Heart right ventricle (tissue), 16 donors: Measurements from ENCODE around the gene HNRNPK. TPM values are rescaled to one million over a fixed set of nuclear protein-coding genes. Genes with fewer than 3 reads are reported as not detected.
A peak's percentile ranks its signal among the peaks of the same experiment; 100 is the strongest.

Source experiments
- ATAC-seq, 8 donors: fragments of 200-7000 bp; cut with Tn5 transposase; one replicate each; pipeline ENCODE4 v1.9.1; 2020; ENCODE audit warnings: mild to moderate bottlenecking in 8 of 8, moderate library complexity in 8 of 8, moderate number of reproducible peaks in 1 of 8
- DNase-seq, 2 donors: peaks; one replicate each; pipeline ENCODE4 v3.0.0-alpha.2; 2020
- H3K27ac ChIP-seq, 10 donors: fragments of 200-600 bp; sonication (generic) in 2 of 10; one replicate each; pipeline versions ENCODE4 v1.5.0 to v1.8.0; 2020 to 2022; ENCODE audit warnings: mild to moderate bottlenecking in 3 of 10
- H3K27me3 ChIP-seq, 7 donors: fragments of 200-600 bp; one replicate each; pipeline ENCODE4 v1.8.0; 2021 to 2022; ENCODE audit warnings: mild to moderate bottlenecking in 2 of 7
- H3K36me3 ChIP-seq, 9 donors: fragments of 200-600 bp; sonication (generic) in 1 of 9; one replicate each; pipeline versions ENCODE4 v1.5.0 to v1.8.0; 2020 to 2022; ENCODE audit warnings: mild to moderate bottlenecking in 2 of 9
- H3K4me1 ChIP-seq, 9 donors: fragments of 200-600 bp; sonication (generic) in 1 of 9; one replicate each; pipeline versions ENCODE4 v1.5.0 to v1.8.0; 2020 to 2022; ENCODE audit warnings: mild to moderate bottlenecking in 4 of 9
- H3K4me3 ChIP-seq, 10 donors: fragments of 200-600 bp; sonication (generic) in 2 of 10; one replicate each; pipeline versions ENCODE4 v1.5.0 to v1.8.0; 2020 to 2022; ENCODE audit warnings: mild to moderate bottlenecking in 7 of 10, moderate library complexity in 2 of 10
- H3K9me3 ChIP-seq, 11 donors: fragments of 200-600 bp in 10 of 11; sonication (generic) in 2 of 11; one replicate each; pipeline versions ENCODE4 v1.5.0 to v1.8.0; 2013 to 2022; ENCODE audit warnings: mild to moderate bottlenecking in 2 of 11, control low read depth in 1 of 11, moderate library complexity in 1 of 11
- WGBS, 2 donors: extraction: QIAGEN DNeasy Blood & Tissue Kit; methylation state at CpG; one replicate each; pipeline ENCODE4 v1.1.7; 2013; ENCODE audit warnings: inconsistent platforms in 1 of 2; 5-methylcytosine and 5-hydroxymethylcytosine counted together
- intact Hi-C, 10 donors: fragments of 100-400 bp; cut with DNase I; formaldehyde crosslinking; loops; one replicate each; pipeline versions ENCODE4 v1.11.1 to v1.14.2; 2022
- polyA plus RNA-seq, 2 donors: library from polyadenylated mRNA; stranded (reverse); fragments of 200-250 nt; gene quantifications; one replicate each; pipeline ENCODE4 v1.2.3, GENCODE V29; 2013
- total RNA-seq, 10 donors: library from RNA; stranded (reverse); fragmentation: NEBNext Ultra II Directional in 3 of 10; extraction: Animal tissue kit (Norgen Biotek cat#: 25700) in 3 of 10; gene quantifications; one replicate each; pipeline versions ENCODE4 v1.2.1 to v1.2.4, GENCODE V29; 2021 to 2023
- TF ChIP-seq, protein P1 (sequence below), 9 donors: fragments of 200-600 bp; sonication (generic) in 2 of 9; IDR thresholded peaks; one replicate each; pipeline versions ENCODE4 v1.5.0 to v1.8.0; 2021 to 2022; ENCODE audit warnings: antibody characterized with exemption in 9 of 9, mild to moderate bottlenecking in 5 of 9, moderate library complexity in 1 of 9
- donor health status: Arrhythmogenic right ventricular cardiomyopathy.
- donor health status: ischemic (EF 13 %, LVEDD 7.1; RV severe dilation, severe dysfunction).
- donor health status: healthy with polysubstance abuse.
- donor health status: DM: no; HTN: yes; CAD: no.
- donor health status: DM: no; HTN: no; CAD: no.
- donor health status: ischemic (EF 25% LVEDD 6.9; RV normal size, moderate dysfunction).
- donor health status: ischemic (EF 25% LVEDD 5.7; RV mildly dilated, moderate dysfunction).
- donor health status: healthy.
- donor health status: DM: yes; HTN: yes; CAD: no.
- donor health status: Ischemic cardiomyopathy.
- donor health status: ischemic (EF 35%, LVEDD 5.7; RV mildly dilated, moderate dysfunction).
- donor health status: nonischemic (EF 11% LVEDD 7.7; RV severe dilation, severe dysfunction).
- donor health status: DM: yes; HTN: yes; CAD: no.
- donor health status: PGD.
- donor health status: ischemic (EF 29% LVEDD 5.4; RV normal size, mild dysfunction).
- donor health status: nonischemic (EF 23%, LVEDD 6.1; RV moderate dilation, normal function).

The HNRNPK gene
- total and polyA plus RNA-seq, 12 donors = 129 to 351 (median 326) TPM

DNA sequence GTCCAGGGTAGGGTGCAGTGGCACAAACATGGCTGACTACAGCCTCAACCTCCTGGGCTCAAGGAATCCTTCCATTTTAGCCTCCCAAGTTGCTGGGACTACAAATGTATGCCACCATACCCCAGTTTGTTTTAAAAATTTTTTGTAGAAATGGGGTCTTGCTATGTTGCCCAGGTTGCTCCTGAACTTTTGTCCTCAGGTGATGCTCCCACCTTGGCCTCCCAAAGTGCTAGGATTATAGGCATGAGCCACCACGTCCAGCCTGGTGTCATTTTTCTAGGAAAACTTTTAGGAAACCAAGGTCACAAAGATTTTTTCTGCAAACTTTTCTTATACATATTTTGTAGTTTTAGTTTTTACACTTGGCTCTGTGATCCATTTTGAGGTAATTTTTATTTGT, 11.3 kb upstream of the HNRNPK start:
- Histone ChIP-seq H3K27ac (no peak overlapping the region), H3K36me3 (peaks cover 0 to 21% (median 8%) of the 10 kb centered on the region in 9 donors), H3K27me3 (no peaks in the 10 kb centered on the region), H3K4me1 (peaks cover 0 to 12% (median 0%) of the 10 kb centered on the region in 9 donors), H3K9me3 (no peaks in the 10 kb centered on the region), H3K4me3 (no peak overlapping the region)
- no peak for DNase-seq
- intact Hi-C loops = loop anchor here in 1 of 10 donors (10.0 kb wide), 1 partner anchor 83 kb away; no protein-coding TSS in a partner anchor
- WGBS, 2 donors = 93 to 100% methylated on average over 1 of the region's 1 CpG
- TF ChIP-seq, protein P1, sequence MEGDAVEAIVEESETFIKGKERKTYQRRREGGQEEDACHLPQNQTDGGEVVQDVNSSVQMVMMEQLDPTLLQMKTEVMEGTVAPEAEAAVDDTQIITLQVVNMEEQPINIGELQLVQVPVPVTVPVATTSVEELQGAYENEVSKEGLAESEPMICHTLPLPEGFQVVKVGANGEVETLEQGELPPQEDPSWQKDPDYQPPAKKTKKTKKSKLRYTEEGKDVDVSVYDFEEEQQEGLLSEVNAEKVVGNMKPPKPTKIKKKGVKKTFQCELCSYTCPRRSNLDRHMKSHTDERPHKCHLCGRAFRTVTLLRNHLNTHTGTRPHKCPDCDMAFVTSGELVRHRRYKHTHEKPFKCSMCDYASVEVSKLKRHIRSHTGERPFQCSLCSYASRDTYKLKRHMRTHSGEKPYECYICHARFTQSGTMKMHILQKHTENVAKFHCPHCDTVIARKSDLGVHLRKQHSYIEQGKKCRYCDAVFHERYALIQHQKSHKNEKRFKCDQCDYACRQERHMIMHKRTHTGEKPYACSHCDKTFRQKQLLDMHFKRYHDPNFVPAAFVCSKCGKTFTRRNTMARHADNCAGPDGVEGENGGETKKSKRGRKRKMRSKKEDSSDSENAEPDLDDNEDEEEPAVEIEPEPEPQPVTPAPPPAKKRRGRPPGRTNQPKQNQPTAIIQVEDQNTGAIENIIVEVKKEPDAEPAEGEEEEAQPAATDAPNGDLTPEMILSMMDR (IDR thresholded peaks at IDR 0.05) = no peak
- no peak for ATAC-seq

DNA sequence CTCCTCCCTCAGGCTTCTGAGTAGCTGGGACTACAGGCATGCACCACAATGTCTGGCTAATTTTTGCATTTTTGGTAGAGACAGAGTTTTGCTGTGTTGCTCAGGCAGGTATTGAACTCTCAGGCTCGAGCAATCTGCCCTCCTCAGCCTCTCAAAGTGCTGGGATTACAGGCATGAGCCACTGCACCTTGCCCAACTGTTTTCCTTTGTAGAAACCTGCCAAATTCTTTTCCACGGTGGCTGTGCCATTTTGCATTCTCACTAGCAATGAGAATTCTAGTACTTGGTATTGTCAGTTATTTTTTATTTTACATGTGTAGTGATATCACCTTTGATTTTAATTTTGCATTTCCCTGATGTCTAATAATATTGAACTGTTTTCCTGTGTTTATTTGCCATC, 8.4 kb upstream of the HNRNPK start:
- DNase-seq (no peak), ATAC-seq (no peak)
- intact Hi-C loops = loop anchor here in 3 of 10 donors (5.0 to 10.0 kb wide), 3 partner anchors 156 to 184 kb away; no protein-coding TSS in a partner anchor
- no peaks in the 10 kb centered on the region for H3K27me3 ChIP-seq
- no peaks in the 10 kb centered on the region for H3K9me3 ChIP-seq
- H3K4me3 ChIP-seq = no peak overlapping the region
- peaks cover 0 to 20% (median 0%) of the 10 kb centered on the region in 9 donors for H3K4me1 ChIP-seq
- 71 to 75% methylated on average over 2 of the region's 2 CpGs for WGBS, 2 donors
- H3K36me3 ChIP-seq = peaks cover 0 to 21% (median 8%) of the 10 kb centered on the region in 9 donors
- no peak overlapping the region for H3K27ac ChIP-seq
- TF ChIP-seq, protein P1 (IDR thresholded peaks at IDR 0.05) = no peak

DNA sequence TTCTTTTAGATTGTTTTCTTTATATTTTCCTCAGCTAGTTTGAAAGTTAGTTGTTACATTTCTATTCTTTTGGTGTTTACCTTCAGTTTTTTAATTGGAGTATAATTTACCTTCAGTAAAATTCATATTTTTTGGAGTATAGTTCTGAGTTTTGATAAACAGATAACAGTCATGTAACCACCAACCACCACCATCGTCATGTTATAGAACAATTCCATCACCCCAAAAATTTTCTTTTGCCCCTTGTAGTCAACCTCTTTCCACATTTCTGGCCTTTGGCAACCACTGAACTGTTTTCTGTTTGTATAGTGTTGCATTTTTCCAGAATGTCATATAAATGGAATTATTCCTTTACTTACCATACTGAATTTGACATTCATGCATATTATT, 7.4 kb upstream of the HNRNPK start:
- TF ChIP-seq, protein P1 (IDR thresholded peaks at IDR 0.05) = no peak
- 94 to 100% methylated on average over 1 of the region's 1 CpG for WGBS, 2 donors
- ATAC-seq (no peak), DNase-seq (no peak)
- Histone ChIP-seq H3K27me3 (no peaks in the 10 kb centered on the region), H3K36me3 (peaks cover 0 to 21% (median 8%) of the 10 kb centered on the region in 9 donors), H3K4me3 (no peak overlapping the region), H3K4me1 (peaks cover 0 to 27% (median 2%) of the 10 kb centered on the region in 9 donors), H3K27ac (no peak overlapping the region), H3K9me3 (no peaks in the 10 kb centered on the region)
- intact Hi-C loops = loop anchor here in 3 of 10 donors (5.0 to 10.0 kb wide), 3 partner anchors 157 to 185 kb away; no protein-coding TSS in a partner anchor

DNA sequence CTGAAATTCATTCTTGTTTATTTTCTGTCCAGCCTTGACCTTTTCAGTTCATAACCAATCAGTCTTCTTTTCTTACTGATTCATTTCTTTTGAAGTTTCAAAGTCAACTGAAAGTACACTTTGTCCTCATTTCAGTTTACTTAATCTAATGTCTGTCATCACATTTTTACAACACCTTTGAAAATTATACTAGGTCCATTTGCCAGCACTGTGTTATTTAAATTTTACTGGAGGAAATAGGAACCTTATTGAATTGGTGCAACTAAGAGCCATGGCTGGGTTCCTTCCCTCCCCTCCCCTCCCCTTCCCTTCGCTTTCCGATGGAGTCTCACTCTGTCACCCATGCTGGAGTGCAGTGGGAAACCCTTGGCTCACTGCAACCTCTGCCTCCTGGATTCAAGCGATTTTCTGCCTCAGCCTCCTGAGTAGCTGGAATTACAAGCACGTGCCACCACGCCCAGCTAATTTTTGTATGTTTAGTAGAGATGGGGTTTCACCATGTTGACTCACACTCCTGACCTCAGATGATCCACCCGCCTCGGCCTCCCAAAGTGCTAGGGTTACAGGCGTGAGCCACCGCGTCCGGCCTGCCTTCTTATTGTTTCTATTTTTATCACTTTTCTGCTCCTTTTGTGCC, 6.9 kb upstream of the HNRNPK start:
- no peaks in the 10 kb centered on the region for H3K9me3 ChIP-seq
- TF ChIP-seq, protein P1 (IDR thresholded peaks at IDR 0.05) = no peak
- no peaks in the 10 kb centered on the region for H3K27me3 ChIP-seq
- H3K36me3 ChIP-seq = peaks cover 0 to 21% (median 8%) of the 10 kb centered on the region in 9 donors
- ATAC-seq (peak in 5 of 8 donors; percentile 27 to 72 (median 42)), DNase-seq (no peak)
- H3K4me1 ChIP-seq = peaks cover 0 to 32% (median 5%) of the 10 kb centered on the region in 9 donors
- no peak overlapping the region for H3K4me3 ChIP-seq
- intact Hi-C loops = loop anchor here in 3 of 10 donors (5.0 to 10.0 kb wide), 3 partner anchors 158 to 185 kb away; no protein-coding TSS in a partner anchor
- 68 to 78% methylated on average over 11 of the region's 11 CpGs for WGBS, 2 donors
- no peak overlapping the region for H3K27ac ChIP-seq
